Measurements from ENCODE around the gene MICAL1.
A peak's percentile ranks its signal among the peaks of the same experiment; 100 is the strongest.

Gene MICAL1

GRCh38 chr6:109458774-109459531 is 3.4 kb upstream of the MICAL1 start:
- Histone ChIP-seq H3K36me3 (ENCODE audit: low read depth) (peaks cover 33% of the 10 kb centered on the region), H3K27me3 (ENCODE audit: insufficient read depth, poor library complexity, severe bottlenecking) (no peaks in the 10 kb centered on the region), H3K4me1 (ENCODE audit: insufficient read depth, poor library complexity, severe bottlenecking) (no peaks in the 10 kb centered on the region), H3K9me3 (ENCODE audit: severe bottlenecking) (no peaks in the 10 kb centered on the region), H3K4me3 (ENCODE audit: severe bottlenecking) (no peak overlapping the region), H3K27ac (ENCODE audit: poor library complexity, severe bottlenecking) (no peak overlapping the region)
- no peak for TF ChIP-seq CTCF (IDR thresholded peaks at IDR 0.05; ENCODE audit: poor library complexity, severe bottlenecking)
- DNase-seq (ENCODE audit: low spot score) = no peak
- ATAC-seq (ENCODE audit: low read depth) = no peak

GRCh38 chr6:109457562-109457996 is 2.0 kb upstream of the MICAL1 start:
- TF ChIP-seq CTCF (IDR thresholded peaks at IDR 0.05; ENCODE audit: poor library complexity, severe bottlenecking) = no peak
- no peaks in the 10 kb centered on the region for H3K27me3 ChIP-seq (ENCODE audit: insufficient read depth, poor library complexity, severe bottlenecking)
- ATAC-seq (ENCODE audit: low read depth) = no peak
- H3K27ac ChIP-seq (ENCODE audit: poor library complexity, severe bottlenecking) = no peak overlapping the region
- no peak overlapping the region for H3K4me3 ChIP-seq (ENCODE audit: severe bottlenecking)
- H3K9me3 ChIP-seq (ENCODE audit: severe bottlenecking) = no peaks in the 10 kb centered on the region
- DNase-seq (ENCODE audit: low spot score) = no peak
- peaks cover 20% of the 10 kb centered on the region for H3K36me3 ChIP-seq (ENCODE audit: low read depth)
- H3K4me1 ChIP-seq (ENCODE audit: insufficient read depth, poor library complexity, severe bottlenecking) = no peaks in the 10 kb centered on the region

GRCh38 chr6:109456710-109457561 is 1.4 kb upstream of the MICAL1 start:
- no peaks in the 10 kb centered on the region for H3K4me1 ChIP-seq (ENCODE audit: insufficient read depth, poor library complexity, severe bottlenecking)

GRCh38 chr6:109456111-109456583 is 575 bp upstream of the MICAL1 start:
- peaks cover 14% of the 10 kb centered on the region for H3K36me3 ChIP-seq (ENCODE audit: low read depth)
- no peaks in the 10 kb centered on the region for H3K27me3 ChIP-seq (ENCODE audit: insufficient read depth, poor library complexity, severe bottlenecking)
- H3K4me3 ChIP-seq (ENCODE audit: severe bottlenecking) = peak overlapping the region; percentile 79
- H3K27ac ChIP-seq (ENCODE audit: poor library complexity, severe bottlenecking) = peak overlapping the region; percentile 38
- TF ChIP-seq CTCF (IDR thresholded peaks at IDR 0.05; ENCODE audit: poor library complexity, severe bottlenecking) = peak; percentile 29
- DNase-seq (ENCODE audit: low spot score) = no peak
- no peak for ATAC-seq (ENCODE audit: low read depth)
- no peaks in the 10 kb centered on the region for H3K9me3 ChIP-seq (ENCODE audit: severe bottlenecking)
- no peaks in the 10 kb centered on the region for H3K4me1 ChIP-seq (ENCODE audit: insufficient read depth, poor library complexity, severe bottlenecking)

More at GRCh38 chr6:109456710-109457561, 1.4 kb upstream of the MICAL1 start:
- H3K27me3 ChIP-seq (ENCODE audit: insufficient read depth, poor library complexity, severe bottlenecking) = no peaks in the 10 kb centered on the region
- no peak for DNase-seq (ENCODE audit: low spot score)
- no peaks in the 10 kb centered on the region for H3K9me3 ChIP-seq (ENCODE audit: severe bottlenecking)
- peaks cover 18% of the 10 kb centered on the region for H3K36me3 ChIP-seq (ENCODE audit: low read depth)
- H3K27ac ChIP-seq (ENCODE audit: poor library complexity, severe bottlenecking) = no peak overlapping the region
- no peak for TF ChIP-seq CTCF (IDR thresholded peaks at IDR 0.05; ENCODE audit: poor library complexity, severe bottlenecking)
- H3K4me3 ChIP-seq (ENCODE audit: severe bottlenecking) = peak overlapping the region; percentile 79
- ATAC-seq (ENCODE audit: low read depth) = no peak
